Smooth muscle cell (in vitro differentiated cells): ENCODE measurements around the gene MT1M. TPM values are rescaled to one million over a fixed set of nuclear protein-coding genes. Genes with fewer than 3 reads are reported as not detected.
"Not testable (repeated sequence)": the region's sequence is repeated elsewhere in the genome, so short reads cannot be mapped to it uniquely, and the experiment has no call there.

Source experiments
- DNase-seq: peaks from one replicate; lab custom pipeline; 2025; ENCODE audit not compliant: unreplicated experiment; lab: John Stamatoyannopoulos, UW
- H2AFZ ChIP-seq: fragments of 200-600 bp; sonication (generic); 2 replicates; pipeline ENCODE4 v1.6.0; 2016; ENCODE audit warnings: antibody characterized with exemption, low read depth, mild to moderate bottlenecking
- H3F3A ChIP-seq: fragments of 200-600 bp; sonication (generic); 2 replicates; pipeline ENCODE4 v1.6.0; 2017; ENCODE audit warnings: antibody characterized with exemption, low read depth
- H3K27ac ChIP-seq: fragments of 200-600 bp; sonication (generic); 2 replicates; pipeline ENCODE4 v1.5.1; 2016; ENCODE audit warnings: low read depth, mild to moderate bottlenecking
- H3K27me3 ChIP-seq: fragments of 200-600 bp; sonication (generic); 2 replicates; pipeline ENCODE4 v1.6.1; 2016; ENCODE audit warnings: low read depth, mild to moderate bottlenecking
- H3K36me3 ChIP-seq: fragments of 200-600 bp; sonication (generic); 2 replicates; pipeline ENCODE4 v1.5.1; 2016; ENCODE audit warnings: low read depth
- H3K4me1 ChIP-seq: fragments of 200-600 bp; sonication (generic); 2 replicates; pipeline ENCODE4 v1.5.1; 2016; ENCODE audit warnings: low read depth
- H3K4me2 ChIP-seq: fragments of 200-600 bp; sonication (generic); 2 replicates; pipeline ENCODE4 v1.6.0; 2016; ENCODE audit warnings: mild to moderate bottlenecking
- H3K4me3 ChIP-seq: fragments of 200-600 bp; sonication (generic); 2 replicates; pipeline ENCODE4 v1.5.1; 2016; ENCODE audit warnings: mild to moderate bottlenecking
- H3K79me2 ChIP-seq: fragments of 200-600 bp; sonication (generic); 2 replicates; pipeline ENCODE4 v1.6.0; 2016; ENCODE audit warnings: low read depth, mild to moderate bottlenecking
- H3K9ac ChIP-seq: fragments of 200-600 bp; sonication (generic); 2 replicates; pipeline ENCODE4 v1.6.0; 2016; ENCODE audit warnings: low read depth
- H3K9me3 ChIP-seq: fragments of 200-600 bp; sonication (generic); replicated peaks from 2 replicates; pipeline ENCODE4 v1.5.1; 2016; ENCODE audit warnings: low read depth
- H4K20me1 ChIP-seq: fragments of 200-600 bp; sonication (generic); 2 replicates; pipeline ENCODE4 v1.6.0; 2016; ENCODE audit warnings: low read depth
- CTCF ChIP-seq: fragments of 200-600 bp; sonication (generic); IDR thresholded peaks from 2 replicates; pipeline ENCODE4 v1.5.1; 2017; ENCODE audit warnings: borderline replicate concordance, mild to moderate bottlenecking, antibody characterized with exemption; ENCODE audit not compliant: insufficient read depth, poor library complexity, severe bottlenecking
- WGBS: methylation state at CpG from one replicate; pipeline ENCODE4 v1.1.7; 2016; ENCODE audit warnings: low lambda C conversion rate; 5-methylcytosine and 5-hydroxymethylcytosine counted together
- polyA plus RNA-seq: library from polyadenylated mRNA; unstranded; fragments of >200 nt; fragmentation: Nextera tagmentation; extraction: Ambion mirVana; gene quantifications from 2 replicates; pipeline ENCODE4 v1.2.1, GENCODE V29; 2016
- total RNA-seq: library from RNA; depleted of rRNA; stranded (reverse); fragments of >200 nt; gene quantifications from 2 replicates; pipeline ENCODE4 v1.2.3, GENCODE V29; 2014

The MT1M gene
- total RNA-seq (not detected in 2 replicates), polyA plus RNA-seq (0.19 TPM in 1 of 2 replicates, not detected in the other)

- Histone ChIP-seq H3K27ac (no peak within 1 kb of the TSS), H3K4me3 (peak within 1 kb of the TSS; percentile 45), H3K9ac (no peak within 1 kb of the TSS), H4K20me1 (no peaks in the 10 kb centered on the region), H3K79me2 (no peaks in the 10 kb centered on the region), H3K4me1 (peaks cover 6% of the 10 kb centered on the region), H3K36me3 (no peaks in the 10 kb centered on the region), H3K27me3 (peaks cover 66% of the 10 kb centered on the region), H3K9me3 (no peaks in the 10 kb centered on the region), H2AFZ (no peak within 1 kb of the TSS), H3K4me2 (peak within 1 kb of the TSS; percentile 82), H3F3A (no peaks in the 10 kb centered on the region)
- no peak for TF ChIP-seq CTCF
- no peak for DNase-seq
- WGBS = 1% methylated on average over 32 of the region's 61 CpGs
These were observed at the start of gene MT1M for GRCh38 chr16:56632156-56632847. Gene MT1M, plus strand, starts transcription at chr16:56632659. Its CDS starts 73 bp downstream, at chr16:56632732.

- not testable (repeated sequence) for H4K20me1 ChIP-seq, H3K4me3 ChIP-seq, H3K4me1 ChIP-seq, DNase-seq, H3K9me3 ChIP-seq, H3K9ac ChIP-seq, H3F3A ChIP-seq, H3K36me3 ChIP-seq, H2AFZ ChIP-seq, H3K79me2 ChIP-seq, H3K4me2 ChIP-seq
- H3K27ac ChIP-seq = peak overlapping the region; percentile 25
- H3K27me3 ChIP-seq = peaks cover 26% of the 10 kb centered on the region
- 86% methylated on average over 2 of the region's 2 CpGs for WGBS
These were observed 49.5 kb upstream of the MT1M start for GRCh38 chr16:56582911-56583310.

- 67% methylated on average over 11 of the region's 11 CpGs for WGBS
- Histone ChIP-seq H3K9ac (no peak overlapping the region), H3K4me2 (no peak overlapping the region), H3K27me3 (peaks cover 33% of the 10 kb centered on the region), H3K36me3 (no peaks in the 10 kb centered on the region), H3K4me1 (no peaks in the 10 kb centered on the region), H3F3A (no peaks in the 10 kb centered on the region), H3K9me3 (no peaks in the 10 kb centered on the region), H3K27ac (no peak overlapping the region), H3K4me3 (no peak overlapping the region), H4K20me1 (no peaks in the 10 kb centered on the region), H3K79me2 (no peaks in the 10 kb centered on the region), H2AFZ (no peak overlapping the region)
- no peak for TF ChIP-seq CTCF
- DNase-seq = no peak
These were observed 48.9 kb upstream of the MT1M start for GRCh38 chr16:56583351-56584168.

GRCh38 chr16:56584276-56584675 is 48.2 kb upstream of the MT1M start:
- no peaks in the 10 kb centered on the region for H3K36me3 ChIP-seq
- H3K79me2 ChIP-seq = no peaks in the 10 kb centered on the region
- no peak overlapping the region for H3K9ac ChIP-seq
- WGBS = 93% methylated on average over 11 of the region's 11 CpGs
- no peak for TF ChIP-seq CTCF
- DNase-seq = no peak
- H2AFZ ChIP-seq = no peak overlapping the region
- no peak overlapping the region for H3K4me3 ChIP-seq
- H3K27ac ChIP-seq = no peak overlapping the region
- H3F3A ChIP-seq = no peaks in the 10 kb centered on the region
- no peaks in the 10 kb centered on the region for H3K4me1 ChIP-seq
- H3K4me2 ChIP-seq = no peak overlapping the region
- peaks cover 40% of the 10 kb centered on the region for H3K27me3 ChIP-seq
- H3K9me3 ChIP-seq = no peaks in the 10 kb centered on the region
- no peaks in the 10 kb centered on the region for H4K20me1 ChIP-seq
